PC-9 (cell line): Measurements from ENCODE around the gene AXIN2. TPM values are rescaled to one million over a fixed set of nuclear protein-coding genes. Genes with fewer than 3 reads are reported as not detected.

ENCODE experiments used
- BruUV-seq: library from RNA; stranded (reverse); fragments of 400-500 nt; replicated peaks from 2 replicates; lab custom pipeline; 2021; lab: Mats Ljungman, UMichigan
- CTCF ChIA-PET: fragments of 300-600 bp; sonication (Branson Sonifier 250); formaldehyde crosslinking; loops from one replicate; lab custom pipeline; 2022; ENCODE audit warnings: antibody characterized with exemption; lab: Charles Lee
- POLR2A ChIA-PET: fragments of 300-600 bp; sonication (Branson Sonifier 250); formaldehyde crosslinking; loops from one replicate; lab custom pipeline; 2022; ENCODE audit warnings: antibody characterized with exemption; ENCODE audit not compliant: unreplicated experiment; lab: Charles Lee
- DNase-seq, 2 experiments: peaks; one replicate each; pipeline versions ENCODE4 v3.0.0 to v3.0.0-alpha.2; 2015 to 2022; ENCODE audit warnings: mixed read lengths in 1 of 2
- H2AFZ ChIP-seq: fragments of 200-600 bp; sonication (generic); 2 replicates; pipeline ENCODE4 v1.8.1; 2017; ENCODE audit warnings: antibody characterized with exemption
- H3F3A ChIP-seq: fragments of 200-600 bp; sonication (generic); 2 replicates; pipeline ENCODE4 v1.8.1; 2017; ENCODE audit warnings: antibody characterized with exemption, mild to moderate bottlenecking, low read depth; ENCODE audit not compliant: insufficient read depth
- H3K27ac ChIP-seq: fragments of 200-600 bp; sonication (generic); 2 replicates; pipeline ENCODE4 v1.6.1; 2016; ENCODE audit warnings: mixed run types
- H3K27me3 ChIP-seq: fragments of 200-600 bp; sonication (generic); 2 replicates; pipeline ENCODE4 v1.6.1; 2016; ENCODE audit warnings: low read depth, mixed run types; ENCODE audit not compliant: insufficient read depth
- H3K36me3 ChIP-seq: fragments of 200-600 bp; sonication (generic); 2 replicates; pipeline ENCODE4 v1.6.1; 2016; ENCODE audit warnings: low read depth, mixed run types
- H3K4me1 ChIP-seq: fragments of 200-600 bp; sonication (generic); replicated peaks from 2 replicates; pipeline ENCODE4 v1.6.1; 2016; ENCODE audit warnings: mixed run types; ENCODE audit not compliant: insufficient read depth
- H3K4me2 ChIP-seq: fragments of 200-600 bp; sonication (generic); 2 replicates; pipeline ENCODE4 v1.6.1; 2017; ENCODE audit warnings: mixed run types
- H3K4me3 ChIP-seq: fragments of 200-600 bp; sonication (generic); 2 replicates; pipeline ENCODE4 v1.6.1; 2016; ENCODE audit warnings: mixed run types
- H3K79me2 ChIP-seq: fragments of 200-600 bp; sonication (generic); 2 replicates; pipeline ENCODE4 v1.6.1; 2017; ENCODE audit warnings: low read depth, mixed run types
- H3K9me2 ChIP-seq: fragments of 200-600 bp; sonication (generic); 2 replicates; pipeline ENCODE4 v1.8.1; 2017; ENCODE audit warnings: mild to moderate bottlenecking; ENCODE audit not compliant: insufficient read depth
- H3K9me3 ChIP-seq: fragments of 200-600 bp; sonication (generic); 2 replicates; pipeline ENCODE4 v1.8.1; 2016; ENCODE audit warnings: low read depth; ENCODE audit not compliant: insufficient read depth
- H4K20me1 ChIP-seq: fragments of 200-600 bp; sonication (generic); 2 replicates; pipeline ENCODE4 v1.8.1; 2017; ENCODE audit not compliant: insufficient read depth
- EZH2 ChIP-seq: fragments of 200-600 bp; sonication (generic); IDR thresholded peaks from 2 replicates; pipeline ENCODE4 v1.8.0; 2017; ENCODE audit warnings: antibody characterized with exemption, low read depth
- intact Hi-C: fragments of 100-400 bp; cut with micrococcal nuclease; formaldehyde crosslinking; loops from one replicate; pipeline ENCODE4 v1.10.0; 2022; ENCODE audit not compliant: unreplicated experiment
- total RNA-seq: library from RNA; stranded (reverse); gene quantifications from 2 replicates; pipeline ENCODE4 v1.2.3, GENCODE V29; 2021
- TF ChIP-seq, protein P1 (sequence below): fragments of 200-600 bp; sonication (generic); conservative IDR thresholded peaks from 2 replicates; pipeline ENCODE4 v1.6.1; 2017; ENCODE audit warnings: mixed run types, antibody characterized with exemption, mild to moderate bottlenecking, moderate library complexity

Gene AXIN2
- total RNA-seq, 1 experiment from 2014 or later = 0.24 TPM

DNA sequence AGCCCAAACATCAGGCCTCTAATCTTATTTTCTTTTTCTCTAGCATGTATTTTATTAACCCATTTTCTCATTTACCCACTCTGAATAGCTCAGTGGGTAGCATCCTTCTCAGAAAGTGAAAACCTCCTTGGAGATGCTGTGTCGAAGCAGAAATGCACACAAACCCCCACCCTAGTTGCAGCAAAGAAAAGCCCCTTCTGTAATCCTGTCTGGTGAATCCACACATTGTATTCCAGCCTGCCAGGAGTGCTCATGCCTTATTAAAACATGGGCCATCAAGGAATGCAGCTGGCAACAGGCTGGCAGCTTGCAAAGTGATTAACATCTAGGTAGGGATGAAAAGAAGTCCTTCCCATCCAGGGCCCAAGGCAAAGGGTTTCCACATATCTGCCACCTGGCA is 39.7 kb upstream of the AXIN2 start:
- no peak overlapping the region for H3K27ac ChIP-seq
- ChIA-PET POLR2A (no interaction called here), CTCF (no interaction called here)
- no peak overlapping the region for H2AFZ ChIP-seq
- no peak overlapping the region for H3K4me3 ChIP-seq
- no peaks in the 10 kb centered on the region for H3K9me3 ChIP-seq
- no peaks in the 10 kb centered on the region for H3K79me2 ChIP-seq
- no peaks in the 10 kb centered on the region for H3K9me2 ChIP-seq
- no peak for TF ChIP-seq EZH2
- TF ChIP-seq, protein P1, sequence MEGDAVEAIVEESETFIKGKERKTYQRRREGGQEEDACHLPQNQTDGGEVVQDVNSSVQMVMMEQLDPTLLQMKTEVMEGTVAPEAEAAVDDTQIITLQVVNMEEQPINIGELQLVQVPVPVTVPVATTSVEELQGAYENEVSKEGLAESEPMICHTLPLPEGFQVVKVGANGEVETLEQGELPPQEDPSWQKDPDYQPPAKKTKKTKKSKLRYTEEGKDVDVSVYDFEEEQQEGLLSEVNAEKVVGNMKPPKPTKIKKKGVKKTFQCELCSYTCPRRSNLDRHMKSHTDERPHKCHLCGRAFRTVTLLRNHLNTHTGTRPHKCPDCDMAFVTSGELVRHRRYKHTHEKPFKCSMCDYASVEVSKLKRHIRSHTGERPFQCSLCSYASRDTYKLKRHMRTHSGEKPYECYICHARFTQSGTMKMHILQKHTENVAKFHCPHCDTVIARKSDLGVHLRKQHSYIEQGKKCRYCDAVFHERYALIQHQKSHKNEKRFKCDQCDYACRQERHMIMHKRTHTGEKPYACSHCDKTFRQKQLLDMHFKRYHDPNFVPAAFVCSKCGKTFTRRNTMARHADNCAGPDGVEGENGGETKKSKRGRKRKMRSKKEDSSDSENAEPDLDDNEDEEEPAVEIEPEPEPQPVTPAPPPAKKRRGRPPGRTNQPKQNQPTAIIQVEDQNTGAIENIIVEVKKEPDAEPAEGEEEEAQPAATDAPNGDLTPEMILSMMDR = no peak
- no peaks in the 10 kb centered on the region for H3K27me3 ChIP-seq
- no peaks in the 10 kb centered on the region for H3K36me3 ChIP-seq
- no TSS peak for BruUV-seq
- no peak overlapping the region for H3K4me2 ChIP-seq
- H3K4me1 ChIP-seq = no peaks in the 10 kb centered on the region
- intact Hi-C loops = no loop called here
- H3F3A ChIP-seq = no peaks in the 10 kb centered on the region
- no peak for DNase-seq
- no peaks in the 10 kb centered on the region for H4K20me1 ChIP-seq

DNA sequence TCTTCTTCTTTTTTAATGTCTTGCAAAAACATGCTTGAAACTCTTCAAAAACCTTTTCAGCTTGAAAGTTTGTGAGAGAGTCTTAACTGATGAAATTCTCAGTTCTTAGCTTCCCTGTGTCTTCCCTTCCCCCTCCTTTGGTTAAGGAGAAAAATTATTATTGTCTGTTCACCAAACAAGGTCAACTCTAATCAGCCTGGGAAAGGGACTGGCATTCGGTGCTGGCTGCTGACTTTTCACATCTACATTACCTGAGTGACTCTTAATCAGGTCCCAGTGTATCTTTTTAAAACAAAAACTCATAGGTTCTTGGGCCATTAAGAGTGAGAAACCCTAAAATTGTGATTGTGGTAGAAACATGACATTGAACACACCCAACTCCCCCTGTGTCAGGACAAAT is 39.1 kb upstream of the AXIN2 start:
- H4K20me1 ChIP-seq = no peaks in the 10 kb centered on the region
- no peaks in the 10 kb centered on the region for H3K79me2 ChIP-seq
- no peaks in the 10 kb centered on the region for H3K36me3 ChIP-seq
- CTCF ChIA-PET = no interaction called here
- POLR2A ChIA-PET = no interaction called here
- H3K9me2 ChIP-seq = no peaks in the 10 kb centered on the region
- no peak for DNase-seq
- no peaks in the 10 kb centered on the region for H3F3A ChIP-seq
- intact Hi-C loops = no loop called here
- no peak overlapping the region for H3K27ac ChIP-seq
- H3K4me1 ChIP-seq = no peaks in the 10 kb centered on the region
- no peak overlapping the region for H2AFZ ChIP-seq
- H3K9me3 ChIP-seq = no peaks in the 10 kb centered on the region
- TF ChIP-seq, protein P1 = no peak
- no peak for TF ChIP-seq EZH2
- H3K27me3 ChIP-seq = no peaks in the 10 kb centered on the region
- H3K4me3 ChIP-seq = no peak overlapping the region
- BruUV-seq = no TSS peak
- H3K4me2 ChIP-seq = no peak overlapping the region

DNA sequence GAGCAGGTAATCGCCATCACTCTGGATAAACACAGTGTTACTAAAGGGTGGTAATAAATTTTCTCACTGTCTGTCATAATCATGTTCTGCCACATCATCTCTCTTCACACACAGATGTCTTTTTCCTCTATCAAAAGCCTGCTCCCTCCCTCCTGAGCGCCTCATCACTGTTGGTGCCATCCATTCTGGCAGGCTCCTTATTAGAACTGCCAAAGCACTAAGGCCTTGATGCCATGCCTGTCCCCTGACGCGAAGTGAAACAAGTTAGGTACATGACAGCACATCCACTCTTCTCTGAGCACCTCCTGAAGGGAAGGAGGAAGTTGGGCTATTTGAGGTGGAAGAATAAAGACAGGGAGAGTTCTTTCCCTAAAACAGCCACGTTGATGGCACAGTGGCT is 38.2 kb upstream of the AXIN2 start:
- Histone ChIP-seq H3K27me3 (no peaks in the 10 kb centered on the region), H3K27ac (no peak overlapping the region), H3K79me2 (no peaks in the 10 kb centered on the region), H2AFZ (no peak overlapping the region), H4K20me1 (no peaks in the 10 kb centered on the region), H3K4me1 (no peaks in the 10 kb centered on the region), H3F3A (no peaks in the 10 kb centered on the region), H3K9me2 (no peaks in the 10 kb centered on the region), H3K9me3 (no peaks in the 10 kb centered on the region), H3K4me3 (no peak overlapping the region), H3K36me3 (no peaks in the 10 kb centered on the region), H3K4me2 (no peak overlapping the region)
- TF ChIP-seq, protein P1 = no peak
- no peak for TF ChIP-seq EZH2
- no TSS peak for BruUV-seq
- DNase-seq = no peak
- ChIA-PET POLR2A (no interaction called here), CTCF (no interaction called here)
- intact Hi-C loops = no loop called here
